Stimulated activated naive B cell treated with anti-CD40 and anti-IgM and Interleukin-4, amounts not matched to agents 10 μg/mL and 1 μg/mL and 100 μg/mL, for 72 hours (primary cell): ENCODE data around the gene SMYD1.

Source experiments
- ATAC-seq, 2 donors: fragments of 150-1000 bp; cut with Tn5 transposase; replicated peaks; 2 replicates each; pipeline ENCODE4 v1.10.0; 2021; ENCODE audit warnings: moderate library complexity in 1 of 2
- DNase-seq: peaks from one replicate; pipeline ENCODE4 v3.0.0; 2021
- H3K27ac Mint-ChIP-seq: one replicate; pipeline ENCODE4 v1.8.0; 2022; ENCODE audit warnings: mild to moderate bottlenecking, mixed read lengths
- H3K27me3 Mint-ChIP-seq, 2 donors: one replicate each; pipeline ENCODE4 v1.8.0; 2022; ENCODE audit warnings: mixed read lengths in 2 of 2
- H3K36me3 Mint-ChIP-seq, 2 donors: one replicate each; pipeline ENCODE4 v1.8.0; 2022; ENCODE audit warnings: mixed read lengths in 2 of 2, mild to moderate bottlenecking in 1 of 2
- H3K4me1 Mint-ChIP-seq, 2 donors: one replicate each; pipeline ENCODE4 v1.8.0; 2022; ENCODE audit warnings: mixed read lengths in 2 of 2, mild to moderate bottlenecking in 1 of 2
- H3K4me3 Mint-ChIP-seq, 2 donors: one replicate each; pipeline ENCODE4 v1.8.0; 2022; ENCODE audit warnings: mild to moderate bottlenecking in 2 of 2, mixed read lengths in 2 of 2, moderate library complexity in 1 of 2
- H3K9me3 Mint-ChIP-seq, 2 donors: one replicate each; pipeline ENCODE4 v1.8.0; 2022; ENCODE audit warnings: mixed read lengths in 2 of 2, mild to moderate bottlenecking in 1 of 2

The SMYD1 gene

DNA sequence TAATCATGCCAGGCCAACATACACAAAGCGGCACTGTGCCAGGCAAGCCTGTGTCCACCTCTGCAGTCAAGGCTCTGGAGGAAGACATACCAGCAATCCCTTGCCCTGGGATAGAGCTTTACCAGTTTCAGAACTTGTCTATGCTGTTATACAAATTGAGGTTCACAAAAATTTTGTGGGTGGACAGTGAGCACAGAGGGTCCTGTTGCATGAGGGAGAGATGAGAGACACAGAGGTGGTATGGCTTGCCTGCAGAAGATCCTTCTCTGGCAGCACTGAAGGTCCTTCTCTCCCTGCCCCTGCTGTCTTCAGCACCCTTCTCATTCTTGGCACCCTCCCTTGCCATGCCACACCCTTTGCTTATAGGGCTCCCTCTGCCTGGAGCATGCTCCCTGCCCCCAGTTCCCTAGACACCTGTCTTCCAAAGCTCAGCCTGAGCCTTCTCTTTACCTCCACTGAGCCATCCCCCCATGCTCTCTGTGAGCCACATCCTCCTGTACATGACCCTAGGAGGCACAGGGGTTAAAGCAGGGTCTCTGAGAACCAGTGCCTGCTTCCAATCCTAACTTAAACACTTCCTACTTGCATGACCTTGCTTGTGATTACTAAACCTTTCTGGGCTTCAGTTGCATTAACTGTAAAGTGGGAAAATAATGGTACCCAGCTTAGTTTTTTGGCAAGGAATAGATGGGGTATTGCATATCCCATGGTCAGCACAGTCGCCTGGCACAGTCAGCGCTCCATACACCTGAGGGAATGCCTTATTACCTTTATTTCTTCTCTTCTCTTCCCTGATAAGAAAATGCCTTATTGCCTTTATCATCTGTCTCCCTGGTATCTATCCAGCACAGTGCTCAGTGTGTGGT is 59.4 kb downstream of the SMYD1 start:
- H3K27ac Mint-ChIP-seq: no peak overlapping the region
- no peaks in the 10 kb centered on the region for H3K9me3 Mint-ChIP-seq
- DNase-seq (no peak), ATAC-seq (no peak)
- no peak overlapping the region for H3K4me3 Mint-ChIP-seq
- no peaks in the 10 kb centered on the region for H3K4me1 Mint-ChIP-seq
- H3K27me3 Mint-ChIP-seq: peaks cover 21 to 36% of the 10 kb centered on the region in 2 donors
- H3K36me3 Mint-ChIP-seq: no peaks in the 10 kb centered on the region

DNA sequence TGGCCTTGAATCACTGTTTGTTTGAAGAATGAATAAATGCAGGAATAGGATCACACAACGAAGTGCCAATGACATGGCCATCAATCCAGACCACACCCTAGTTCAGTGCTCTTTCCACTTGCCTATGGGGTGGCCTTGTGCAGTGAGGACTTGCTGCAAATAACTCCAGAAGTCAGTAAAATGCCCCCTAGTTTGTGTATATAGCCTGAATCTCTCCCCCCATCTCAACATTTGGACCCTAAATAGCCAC is 59.9 kb downstream of the SMYD1 start:
- Mint-ChIP-seq H3K4me3 (no peak overlapping the region), H3K27me3 (peaks cover 24 to 33% of the 10 kb centered on the region in 2 donors), H3K4me1 (no peaks in the 10 kb centered on the region), H3K27ac (no peak overlapping the region), H3K36me3 (no peaks in the 10 kb centered on the region), H3K9me3 (no peaks in the 10 kb centered on the region)
- ATAC-seq: no peak
- DNase-seq: no peak

GRCh38 chr2:88127888-88128653 is 60.4 kb downstream of the SMYD1 start, which contains the start of gene FABP1:
Gene FABP1 (minus strand): TSS chr2:88128062. CDS start chr2:88128017, 45 bp downstream.
- no peak for ATAC-seq
- Mint-ChIP-seq H3K4me1 (no peaks in the 10 kb centered on the region), H3K9me3 (no peaks in the 10 kb centered on the region), H3K4me3 (no peak within 1 kb of the TSS), H3K27me3 (peaks cover 24 to 31% of the 10 kb centered on the region in 2 donors), H3K27ac (no peak within 1 kb of the TSS), H3K36me3 (no peaks in the 10 kb centered on the region)
- no peak for DNase-seq

DNA sequence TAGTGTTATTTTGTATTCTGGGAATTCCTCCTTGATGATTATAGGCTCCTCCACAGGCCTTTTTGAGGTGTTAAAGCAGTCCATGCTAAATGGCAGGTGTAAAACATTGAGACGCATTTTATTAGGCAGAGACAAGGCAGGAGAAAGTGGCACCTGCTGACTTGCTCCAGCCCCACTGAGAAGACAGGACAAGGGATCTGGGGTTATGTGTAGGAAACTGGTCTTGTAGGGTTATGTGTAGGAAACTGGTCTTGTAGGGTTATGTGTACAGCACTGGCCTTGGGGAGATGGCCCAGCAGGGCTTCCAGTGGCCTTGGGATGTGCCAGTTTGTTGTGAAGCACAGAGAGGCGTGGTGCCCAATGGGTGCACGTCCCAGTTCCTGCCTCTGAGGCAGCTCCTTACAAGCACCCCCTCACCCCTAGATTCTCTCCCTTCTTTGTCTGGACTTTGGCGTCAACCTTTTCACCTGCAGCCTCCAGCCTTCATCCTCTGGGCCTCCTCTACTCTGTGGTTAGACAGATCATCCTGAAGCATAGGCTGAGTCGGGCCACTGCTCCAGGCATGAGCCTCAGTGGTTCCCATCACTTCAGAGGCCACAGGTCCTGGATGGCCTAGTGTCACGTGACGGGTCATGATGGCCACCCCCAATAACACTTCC is 61.2 kb downstream of the SMYD1 start:
- ATAC-seq (no peak), DNase-seq (no peak)
- no peaks in the 10 kb centered on the region for H3K4me1 Mint-ChIP-seq
- no peaks in the 10 kb centered on the region for H3K36me3 Mint-ChIP-seq
- no peak overlapping the region for H3K27ac Mint-ChIP-seq
- peaks cover 24 to 31% of the 10 kb centered on the region in 2 donors for H3K27me3 Mint-ChIP-seq
- no peaks in the 10 kb centered on the region for H3K9me3 Mint-ChIP-seq
- no peak overlapping the region for H3K4me3 Mint-ChIP-seq

GRCh38 chr2:88129313-88129959 is 61.8 kb downstream of the SMYD1 start:
- no peak overlapping the region for H3K4me3 Mint-ChIP-seq
- no peaks in the 10 kb centered on the region for H3K9me3 Mint-ChIP-seq
- H3K27me3 Mint-ChIP-seq: peaks cover 24 to 31% of the 10 kb centered on the region in 2 donors
- ATAC-seq (no peak), DNase-seq (no peak)
- no peaks in the 10 kb centered on the region for H3K36me3 Mint-ChIP-seq
- no peak overlapping the region for H3K27ac Mint-ChIP-seq
- no peaks in the 10 kb centered on the region for H3K4me1 Mint-ChIP-seq

GRCh38 chr2:88131201-88131998 is 63.8 kb downstream of the SMYD1 start:
- H3K36me3 Mint-ChIP-seq: no peaks in the 10 kb centered on the region
- no peak overlapping the region for H3K27ac Mint-ChIP-seq
- H3K4me3 Mint-ChIP-seq: no peak overlapping the region
- no peak for ATAC-seq
- no peaks in the 10 kb centered on the region for H3K9me3 Mint-ChIP-seq
- H3K27me3 Mint-ChIP-seq: peaks cover 28 to 30% of the 10 kb centered on the region in 2 donors
- no peak for DNase-seq
- H3K4me1 Mint-ChIP-seq: no peaks in the 10 kb centered on the region

DNA sequence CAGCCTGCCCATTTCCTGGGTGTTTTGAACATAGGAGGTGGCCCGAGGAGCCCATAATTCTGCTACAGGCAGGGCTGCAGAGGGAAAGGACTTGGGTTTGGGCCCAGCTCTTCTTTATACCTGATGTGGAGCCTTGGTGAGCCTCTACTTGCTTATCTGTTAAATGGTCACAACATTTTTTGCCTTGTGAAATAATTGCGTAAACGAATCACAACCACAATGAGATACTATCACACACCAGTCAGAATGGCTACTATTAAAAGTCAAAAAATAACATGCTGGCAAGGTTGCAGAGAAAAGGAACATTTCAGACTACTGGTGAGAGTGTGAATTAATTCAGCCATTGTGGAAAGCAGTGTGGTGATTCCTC is 64.4 kb downstream of the SMYD1 start:
- ATAC-seq (no peak), DNase-seq (no peak)
- Mint-ChIP-seq H3K27me3 (peaks cover 28 to 32% of the 10 kb centered on the region in 2 donors), H3K9me3 (no peaks in the 10 kb centered on the region), H3K4me1 (no peaks in the 10 kb centered on the region), H3K4me3 (no peak overlapping the region), H3K27ac (no peak overlapping the region), H3K36me3 (no peaks in the 10 kb centered on the region)

DNA sequence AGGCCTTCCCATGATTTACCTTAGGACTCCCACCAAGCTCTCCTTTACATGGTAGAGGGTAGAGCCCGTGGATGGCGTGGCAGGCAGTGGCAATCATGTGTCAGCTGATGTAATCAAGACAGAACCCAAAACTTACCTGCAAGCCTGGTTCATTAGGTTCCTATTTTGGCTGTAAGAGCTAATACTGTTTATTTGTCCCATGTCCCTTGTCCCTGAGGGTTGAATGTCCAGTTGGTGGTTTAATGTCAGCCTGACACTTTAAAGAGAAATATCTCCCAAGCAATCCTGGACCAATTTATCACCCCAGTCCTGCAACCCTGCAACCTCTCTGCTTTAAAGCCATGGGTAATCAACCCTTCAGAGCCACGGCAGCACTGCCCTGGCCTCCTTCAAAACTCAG is 66.2 kb downstream of the SMYD1 start:
- H3K36me3 Mint-ChIP-seq: no peaks in the 10 kb centered on the region

DNA sequence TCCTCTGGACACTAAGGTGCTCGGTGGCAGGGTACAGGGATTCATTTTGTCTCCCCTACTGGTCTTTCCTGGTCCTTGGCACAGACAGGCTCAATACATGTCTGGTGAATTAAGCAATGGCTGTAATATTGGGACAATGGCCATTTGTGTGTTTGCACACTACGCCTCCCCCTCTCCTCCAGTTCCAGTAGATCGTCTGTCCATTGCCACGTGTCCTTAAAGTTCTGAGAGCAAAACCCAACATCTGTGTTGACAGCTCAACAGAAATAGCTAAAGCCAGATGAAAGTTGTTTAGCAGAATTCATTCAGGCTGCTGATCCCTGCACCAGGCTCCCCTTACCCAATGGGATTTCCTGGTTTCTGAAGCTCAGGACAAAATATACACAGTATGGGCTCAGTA is 69.2 kb downstream of the SMYD1 start:
- no peak overlapping the region for H3K27ac Mint-ChIP-seq
- H3K9me3 Mint-ChIP-seq: peaks cover 1 to 3% of the 10 kb centered on the region in 2 donors
- DNase-seq (no peak), ATAC-seq (no peak)
- H3K4me3 Mint-ChIP-seq: no peak overlapping the region
- H3K27me3 Mint-ChIP-seq: peaks cover 37 to 39% of the 10 kb centered on the region in 2 donors
- H3K4me1 Mint-ChIP-seq: no peaks in the 10 kb centered on the region
- peaks cover 0 to 1% of the 10 kb centered on the region in 2 donors for H3K36me3 Mint-ChIP-seq

More for the DNA sequence above, 66.2 kb downstream of the SMYD1 start:
- peaks cover 29 to 34% of the 10 kb centered on the region in 2 donors for H3K27me3 Mint-ChIP-seq
- no peaks in the 10 kb centered on the region for H3K9me3 Mint-ChIP-seq
- no peaks in the 10 kb centered on the region for H3K4me1 Mint-ChIP-seq
- ATAC-seq (no peak), DNase-seq (no peak)
- no peak overlapping the region for H3K4me3 Mint-ChIP-seq
- H3K27ac Mint-ChIP-seq: no peak overlapping the region

DNA sequence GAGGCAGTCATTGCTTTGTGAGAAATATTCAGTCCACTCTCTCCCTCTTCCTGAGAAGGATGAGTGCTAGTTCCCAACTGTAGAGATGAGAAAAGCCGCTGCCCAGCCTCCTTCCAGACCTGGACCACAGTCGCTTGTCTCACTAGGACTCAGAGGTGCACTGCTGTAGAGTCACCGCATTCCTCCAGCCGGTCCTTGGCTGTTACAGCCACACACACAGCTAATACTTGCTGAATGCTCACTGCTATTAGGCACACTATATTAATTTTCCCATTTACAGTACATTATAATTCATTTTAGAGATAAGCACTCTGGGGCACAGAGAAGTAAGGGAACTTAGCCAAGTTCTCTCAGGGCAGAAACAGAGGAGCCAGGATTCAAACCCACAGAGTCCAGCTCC is 70.2 kb downstream of the SMYD1 start:
- DNase-seq (no peak), ATAC-seq (no peak)
- Mint-ChIP-seq H3K4me1 (no peaks in the 10 kb centered on the region), H3K27ac (no peak overlapping the region), H3K27me3 (peaks cover 35 to 43% of the 10 kb centered on the region in 2 donors), H3K9me3 (peaks cover 4 to 5% of the 10 kb centered on the region in 2 donors), H3K4me3 (no peak overlapping the region), H3K36me3 (peaks cover 0 to 3% of the 10 kb centered on the region in 2 donors)

DNA sequence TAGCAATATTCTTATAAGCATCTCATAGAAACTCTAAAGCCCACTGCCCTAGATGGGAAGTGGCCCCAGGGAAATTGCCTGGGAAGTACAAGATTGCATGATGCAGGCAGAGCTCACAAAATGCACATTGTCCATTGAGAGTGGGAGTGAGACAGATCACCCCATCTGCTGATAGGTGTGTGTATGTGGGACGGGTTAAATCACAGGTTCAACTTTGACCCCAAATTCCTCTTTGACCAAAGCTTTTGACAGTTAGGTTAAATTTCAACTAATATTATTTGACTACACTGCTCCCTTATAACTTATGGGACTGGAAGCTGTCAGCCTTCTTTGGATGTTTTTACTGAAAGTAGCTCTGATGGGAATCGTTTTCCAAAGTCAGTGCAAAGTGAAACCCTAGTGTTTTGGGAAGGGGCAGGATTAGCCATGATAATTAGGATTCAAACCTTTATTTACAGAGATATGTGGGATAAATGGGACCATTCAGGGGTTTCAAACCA is 71.6 kb downstream of the SMYD1 start:
- H3K9me3 Mint-ChIP-seq: peaks cover 4 to 10% of the 10 kb centered on the region in 2 donors
- ATAC-seq: no peak
- H3K36me3 Mint-ChIP-seq: peaks cover 0 to 3% of the 10 kb centered on the region in 2 donors
- H3K27me3 Mint-ChIP-seq: peaks cover 46 to 49% of the 10 kb centered on the region in 2 donors
- DNase-seq: no peak
- H3K4me3 Mint-ChIP-seq: no peak overlapping the region
- H3K27ac Mint-ChIP-seq: no peak overlapping the region
- H3K4me1 Mint-ChIP-seq: no peaks in the 10 kb centered on the region

- Mint-ChIP-seq H3K36me3 (peaks cover 0 to 3% of the 10 kb centered on the region in 2 donors), H3K4me3 (no peak overlapping the region), H3K27ac (no peak overlapping the region), H3K9me3 (peaks cover 4 to 10% of the 10 kb centered on the region in 2 donors), H3K27me3 (peaks cover 47 to 51% of the 10 kb centered on the region in 2 donors), H3K4me1 (no peaks in the 10 kb centered on the region)
- no peak for ATAC-seq
- DNase-seq: no peak
Observed at GRCh38 chr2:88139804-88140203, 72.2 kb downstream of the SMYD1 start.

- H3K4me1 Mint-ChIP-seq: no peaks in the 10 kb centered on the region
- DNase-seq (no peak), ATAC-seq (no peak)
- H3K27ac Mint-ChIP-seq: no peak overlapping the region
- no peak overlapping the region for H3K4me3 Mint-ChIP-seq
- H3K27me3 Mint-ChIP-seq: peaks cover 40 to 49% of the 10 kb centered on the region in 2 donors
- peaks cover 0 to 3% of the 10 kb centered on the region in 2 donors for H3K36me3 Mint-ChIP-seq
- peaks cover 4 to 10% of the 10 kb centered on the region in 2 donors for H3K9me3 Mint-ChIP-seq
Observed at GRCh38 chr2:88141952-88142351, 74.3 kb downstream of the SMYD1 start.
